ENCODE results near the gene ACAA1. TPM values are rescaled to one million over a fixed set of nuclear protein-coding genes. Genes with fewer than 3 reads are reported as not detected.
A peak's percentile ranks its signal among the peaks of the same experiment; 100 is the strongest.

ACAA1 gene
- total RNA-seq, 1 experiment from 2014 or later: 44.3 TPM

DNA sequence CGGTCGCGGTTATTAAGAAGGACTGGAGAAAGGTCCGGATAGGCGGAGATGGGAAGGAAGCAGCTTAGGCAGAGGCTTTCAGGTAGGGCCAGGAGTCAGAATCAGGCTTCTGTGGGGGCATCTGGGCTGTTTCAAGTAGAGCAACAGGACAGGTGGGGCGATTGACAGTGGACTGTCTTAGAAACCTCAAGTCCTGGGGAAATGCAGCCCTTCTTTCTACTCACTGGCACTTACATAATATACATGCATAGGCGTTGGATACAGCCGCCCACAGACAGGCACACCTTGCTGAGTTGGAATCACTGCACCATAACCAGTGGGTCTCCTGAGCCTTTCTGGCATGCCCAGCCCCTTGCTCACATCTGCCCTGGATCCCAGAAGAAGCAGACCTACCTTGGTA lies 2.3 kb upstream of the ACAA1 start:
- DNase-seq: no peak
- peaks cover 8% of the 10 kb centered on the region; the same call in 1 of the 2 replicates for H3K4me1 ChIP-seq (ENCODE audit: insufficient read depth, low read length)
- no peak overlapping the region for H4K91ac ChIP-seq (ENCODE audit: insufficient read length, low read depth, low read length)
- no peaks in the 10 kb centered on the region; the same call in 1 of the 2 replicates for H3K27me3 Mint-ChIP-seq (ENCODE audit: low read depth)
- H3K9ac ChIP-seq (ENCODE audit: extremely low read depth, insufficient read length, low read length): peak overlapping the region; percentile 79
- no peak overlapping the region for H2BK15ac ChIP-seq (ENCODE audit: low read depth, low read length)
- WGBS (ENCODE audit: extremely low coverage, insufficient read length, low lambda C conversion rate): no CpG with 5 or more reads among the region's 8 CpGs
- no peak overlapping the region for H4K8ac ChIP-seq (replicated peaks; ENCODE audit: insufficient read length, low read depth, low read length)
- no peaks in the 10 kb centered on the region for H3K79me2 ChIP-seq (ENCODE audit: insufficient read depth, low read length)
- H3K4me1 Mint-ChIP-seq: peaks cover 37 to 42% of the 10 kb centered on the region in 2 experiments
- H3K9me3 ChIP-seq (ENCODE audit: control insufficient read depth, low read depth, low read length): no peaks in the 10 kb centered on the region
- H2BK12ac ChIP-seq (ENCODE audit: insufficient read length, low read depth, low read length): no peak overlapping the region
- no peak overlapping the region for H2AK5ac ChIP-seq (ENCODE audit: insufficient read length, low read length)
- no peak overlapping the region for H3K27ac ChIP-seq (ENCODE audit: insufficient read length, low read depth, low read length)
- no peak overlapping the region for H2AFZ ChIP-seq (ENCODE audit: low read length)
- no peak overlapping the region for H2BK5ac ChIP-seq (ENCODE audit: insufficient read length, low read length)
- H3K27ac Mint-ChIP-seq: no peak overlapping the region
- no peak overlapping the region for H3T11ph ChIP-seq (ENCODE audit: low read length)
- no peak overlapping the region for H3K4ac ChIP-seq (ENCODE audit: low read depth, low read length)
- H2BK120ac ChIP-seq (ENCODE audit: low read depth, low read length, poor library complexity, severe bottlenecking): no peak overlapping the region
- H2BK20ac ChIP-seq (ENCODE audit: low read depth, low read length, poor library complexity, severe bottlenecking): no peak overlapping the region
- no peaks in the 10 kb centered on the region for H3K79me1 ChIP-seq (ENCODE audit: insufficient read depth, low read depth, low read length, poor library complexity, severe bottlenecking)
- no peak overlapping the region for H3K14ac ChIP-seq (ENCODE audit: insufficient read depth, low read length)
- peak overlapping the region; percentile 91 to 92 for H3K4me3 Mint-ChIP-seq
- H3K56ac ChIP-seq (ENCODE audit: insufficient read length, low read depth, low read length): no peak overlapping the region
- H3K23me2 ChIP-seq (ENCODE audit: insufficient read length, low read depth, low read length, poor library complexity, severe bottlenecking): peaks cover 18% of the 10 kb centered on the region
- no peaks in the 10 kb centered on the region for H3K27me3 ChIP-seq (ENCODE audit: insufficient read depth, low read length)
- H3K36me3 Mint-ChIP-seq (ENCODE audit: insufficient read depth in 1 of 3, low read depth in 3 of 3): peaks cover 27 to 41% (median 27%) of the 10 kb centered on the region in 3 experiments
- no peak overlapping the region for H4K5ac ChIP-seq (ENCODE audit: insufficient read length, low read depth, low read length)
- no peak overlapping the region for H3K18ac ChIP-seq (ENCODE audit: insufficient read length, low read depth, low read length)
- TF ChIP-seq, protein P1, sequence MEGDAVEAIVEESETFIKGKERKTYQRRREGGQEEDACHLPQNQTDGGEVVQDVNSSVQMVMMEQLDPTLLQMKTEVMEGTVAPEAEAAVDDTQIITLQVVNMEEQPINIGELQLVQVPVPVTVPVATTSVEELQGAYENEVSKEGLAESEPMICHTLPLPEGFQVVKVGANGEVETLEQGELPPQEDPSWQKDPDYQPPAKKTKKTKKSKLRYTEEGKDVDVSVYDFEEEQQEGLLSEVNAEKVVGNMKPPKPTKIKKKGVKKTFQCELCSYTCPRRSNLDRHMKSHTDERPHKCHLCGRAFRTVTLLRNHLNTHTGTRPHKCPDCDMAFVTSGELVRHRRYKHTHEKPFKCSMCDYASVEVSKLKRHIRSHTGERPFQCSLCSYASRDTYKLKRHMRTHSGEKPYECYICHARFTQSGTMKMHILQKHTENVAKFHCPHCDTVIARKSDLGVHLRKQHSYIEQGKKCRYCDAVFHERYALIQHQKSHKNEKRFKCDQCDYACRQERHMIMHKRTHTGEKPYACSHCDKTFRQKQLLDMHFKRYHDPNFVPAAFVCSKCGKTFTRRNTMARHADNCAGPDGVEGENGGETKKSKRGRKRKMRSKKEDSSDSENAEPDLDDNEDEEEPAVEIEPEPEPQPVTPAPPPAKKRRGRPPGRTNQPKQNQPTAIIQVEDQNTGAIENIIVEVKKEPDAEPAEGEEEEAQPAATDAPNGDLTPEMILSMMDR (conservative IDR thresholded peaks at IDR 0.05): no peak
- peak overlapping the region; percentile 80 for H3K4me2 ChIP-seq (ENCODE audit: insufficient read depth, insufficient read length, low read length)
- no peak overlapping the region for H3K23ac ChIP-seq (ENCODE audit: insufficient read length, low read depth, low read length)
- H3K9me3 Mint-ChIP-seq: no peaks in the 10 kb centered on the region; a peak in 1 of 5 replicates
- H4K20me1 ChIP-seq (ENCODE audit: control insufficient read depth, insufficient read depth, insufficient read length): no peaks in the 10 kb centered on the region
